Karpas-422 (cell line): ENCODE measurements around the gene RGS3. TPM values are rescaled to one million over a fixed set of nuclear protein-coding genes. Genes with fewer than 3 reads are reported as not detected.
"Not testable (repeated sequence)": the region's sequence is repeated elsewhere in the genome, so short reads cannot be mapped to it uniquely, and the experiment has no call there.

Experiments
- DNase-seq: peaks from one replicate; pipeline ENCODE4 v3.0.0-alpha.2; 2015
- H2AFZ ChIP-seq: fragments of 200-600 bp; sonication (generic); 2 replicates; pipeline ENCODE4 v1.6.1; 2014; ENCODE audit warnings: antibody characterized with exemption, low read length, mixed read lengths
- H3K27ac ChIP-seq: fragments of 200-600 bp; sonication (generic); 2 replicates; pipeline ENCODE4 v1.5.1; 2014; ENCODE audit warnings: mild to moderate bottlenecking, low read length, moderate library complexity
- H3K27me3 ChIP-seq: fragments of 200-600 bp; sonication (generic); 2 replicates; pipeline ENCODE4 v1.6.1; 2014; ENCODE audit warnings: low read length, mixed read lengths
- H3K36me3 ChIP-seq: fragments of 200-600 bp; sonication (generic); 2 replicates; pipeline ENCODE4 v1.6.1; 2014; ENCODE audit warnings: low read length, mixed read lengths; ENCODE audit not compliant: insufficient read depth
- H3K4me1 ChIP-seq: fragments of 200-600 bp; sonication (generic); 2 replicates; pipeline ENCODE4 v1.6.1; 2014; ENCODE audit warnings: mild to moderate bottlenecking, low read length, mixed read lengths
- H3K4me2 ChIP-seq: fragments of 200-600 bp; sonication (generic); 2 replicates; pipeline ENCODE4 v1.6.1; 2014; ENCODE audit warnings: low read length, low read depth, mild to moderate bottlenecking; ENCODE audit not compliant: poor library complexity, severe bottlenecking
- H3K4me3 ChIP-seq: fragments of 200-600 bp; sonication (generic); 2 replicates; pipeline ENCODE4 v1.5.1; 2014; ENCODE audit warnings: mild to moderate bottlenecking, antibody characterized with exemption, low read length, mixed read lengths
- H3K79me2 ChIP-seq: fragments of 200-600 bp; sonication (generic); 2 replicates; pipeline ENCODE4 v1.6.1; 2014; ENCODE audit warnings: mild to moderate bottlenecking, low read length, mixed read lengths
- H3K9ac ChIP-seq: fragments of 200-600 bp; sonication (generic); 2 replicates; pipeline ENCODE4 v1.6.0; 2014; ENCODE audit warnings: low read length
- H3K9me2 ChIP-seq: fragments of 200-600 bp; sonication (generic), shearing (Covaris generic); replicated peaks from 2 replicates; pipeline ENCODE4 v1.6.0; 2014; ENCODE audit warnings: mild to moderate bottlenecking, low read length, moderate library complexity; ENCODE audit not compliant: insufficient read depth
- H3K9me3 ChIP-seq: fragments of 300-700, 200-600 bp; sonication (generic); 2 replicates; pipeline ENCODE4 v1.6.1; 2014; ENCODE audit warnings: low read length, mixed read lengths
- H4K20me1 ChIP-seq: fragments of 200-600 bp; sonication (generic); 2 replicates; pipeline ENCODE4 v1.6.1; 2014; ENCODE audit warnings: mild to moderate bottlenecking, antibody characterized with exemption, low read length, low read depth; ENCODE audit not compliant: insufficient read depth
- total RNA-seq: library from RNA; depleted of rRNA; stranded (reverse); fragments of >200 nt; shearing (Covaris generic); gene quantifications from 2 replicates; pipeline ENCODE4 v1.2.3, GENCODE V29; 2014; ENCODE audit warnings: low replicate concordance

The RGS3 gene
- total RNA-seq, 1 experiment from 2014 or later, result 1.3 TPM

- no peak overlapping the region for H3K4me2 ChIP-seq
- no peaks in the 10 kb centered on the region for H4K20me1 ChIP-seq
- no peak overlapping the region for H3K27ac ChIP-seq
- H3K36me3 ChIP-seq, result no peaks in the 10 kb centered on the region
- no peaks in the 10 kb centered on the region for H3K4me1 ChIP-seq
- no peaks in the 10 kb centered on the region for H3K27me3 ChIP-seq
- H2AFZ ChIP-seq, result no peak overlapping the region
- H3K9me3 ChIP-seq, result no peaks in the 10 kb centered on the region
- DNase-seq, result no peak
- H3K9me2 ChIP-seq, result no peaks in the 10 kb centered on the region
- H3K79me2 ChIP-seq, result no peaks in the 10 kb centered on the region
- no peak overlapping the region for H3K9ac ChIP-seq
- no peak overlapping the region for H3K4me3 ChIP-seq
These were observed 84.9 kb downstream of the RGS3 start for GRCh38 chr9:113548221-113549041.

GRCh38 chr9:113549892-113550291 is 86.4 kb downstream of the RGS3 start:
- not testable (repeated sequence) for DNase-seq, H3K27me3 ChIP-seq, H3K4me1 ChIP-seq, H3K36me3 ChIP-seq, H3K79me2 ChIP-seq, H4K20me1 ChIP-seq, H3K4me3 ChIP-seq, H3K27ac ChIP-seq, H3K4me2 ChIP-seq, H3K9me2 ChIP-seq, H3K9ac ChIP-seq, H3K9me3 ChIP-seq, H2AFZ ChIP-seq

GRCh38 chr9:113556877-113557593 is 93.5 kb downstream of the RGS3 start:
- Histone ChIP-seq H3K79me2 (no peaks in the 10 kb centered on the region), H3K27me3 (no peaks in the 10 kb centered on the region), H3K9me3 (no peaks in the 10 kb centered on the region), H2AFZ (no peak overlapping the region), H3K36me3 (no peaks in the 10 kb centered on the region), H4K20me1 (no peaks in the 10 kb centered on the region), H3K4me2 (no peak overlapping the region), H3K4me1 (no peaks in the 10 kb centered on the region), H3K27ac (no peak overlapping the region), H3K4me3 (no peak overlapping the region), H3K9me2 (no peaks in the 10 kb centered on the region), H3K9ac (no peak overlapping the region)
- no peak for DNase-seq

- H3K4me1 ChIP-seq, result no peaks in the 10 kb centered on the region
- no peak for DNase-seq
- H3K9me3 ChIP-seq, result no peaks in the 10 kb centered on the region
- no peaks in the 10 kb centered on the region for H3K9me2 ChIP-seq
- H3K27ac ChIP-seq, result no peak overlapping the region
- no peaks in the 10 kb centered on the region for H3K79me2 ChIP-seq
- H3K4me2 ChIP-seq, result no peak overlapping the region
- H2AFZ ChIP-seq, result no peak overlapping the region
- H3K9ac ChIP-seq, result no peak overlapping the region
- H4K20me1 ChIP-seq, result no peaks in the 10 kb centered on the region
- no peaks in the 10 kb centered on the region for H3K27me3 ChIP-seq
- H3K36me3 ChIP-seq, result no peaks in the 10 kb centered on the region
- no peak overlapping the region for H3K4me3 ChIP-seq
These were observed 95.3 kb downstream of the RGS3 start for GRCh38 chr9:113558632-113559502.

- Histone ChIP-seq H3K27ac (no peak overlapping the region), H2AFZ (no peak overlapping the region), H3K9ac (no peak overlapping the region), H3K4me2 (no peak overlapping the region), H3K4me3 (no peak overlapping the region), H3K27me3 (no peaks in the 10 kb centered on the region), H3K4me1 (peaks cover 2% of the 10 kb centered on the region), H3K79me2 (no peaks in the 10 kb centered on the region), H3K36me3 (no peaks in the 10 kb centered on the region), H3K9me2 (no peaks in the 10 kb centered on the region), H4K20me1 (no peaks in the 10 kb centered on the region), H3K9me3 (no peaks in the 10 kb centered on the region)
- DNase-seq, result no peak
These were observed 96.6 kb downstream of the RGS3 start for GRCh38 chr9:113559834-113560800.

GRCh38 chr9:113562653-113563381 is 99.3 kb downstream of the RGS3 start:
- H3K4me1 ChIP-seq, result peaks cover 15% of the 10 kb centered on the region

GRCh38 chr9:113563826-113564497 is 100.4 kb downstream of the RGS3 start:
- no peak overlapping the region for H2AFZ ChIP-seq
- no peak overlapping the region for H3K4me3 ChIP-seq
- no peaks in the 10 kb centered on the region for H3K27me3 ChIP-seq
- H3K4me2 ChIP-seq, result no peak overlapping the region
- no peaks in the 10 kb centered on the region for H3K9me3 ChIP-seq
- no peaks in the 10 kb centered on the region for H3K79me2 ChIP-seq
- DNase-seq, result no peak
- H3K36me3 ChIP-seq, result no peaks in the 10 kb centered on the region
- peaks cover 15% of the 10 kb centered on the region for H3K4me1 ChIP-seq
- no peak overlapping the region for H3K27ac ChIP-seq
- H4K20me1 ChIP-seq, result no peaks in the 10 kb centered on the region
- H3K9ac ChIP-seq, result no peak overlapping the region
- H3K9me2 ChIP-seq, result no peaks in the 10 kb centered on the region

More at GRCh38 chr9:113562653-113563381, 99.3 kb downstream of the RGS3 start:
- no peak for DNase-seq
- Histone ChIP-seq H3K4me2 (no peak overlapping the region), H4K20me1 (no peaks in the 10 kb centered on the region), H3K4me3 (no peak overlapping the region), H3K27ac (no peak overlapping the region), H3K9me2 (no peaks in the 10 kb centered on the region), H3K9ac (no peak overlapping the region), H2AFZ (no peak overlapping the region), H3K9me3 (no peaks in the 10 kb centered on the region), H3K27me3 (no peaks in the 10 kb centered on the region), H3K36me3 (no peaks in the 10 kb centered on the region), H3K79me2 (no peaks in the 10 kb centered on the region)
